K562 (cell line): ENCODE results near the gene CTTNBP2.

Experiments used
- ERF ChIP-seq: fragments of 450-650 bp; formaldehyde crosslinking; IDR thresholded peaks from 2 replicates; pipeline ENCODE4 v1.4.0; 2020; ENCODE audit warnings: mild to moderate bottlenecking, mixed read lengths
- ESRRA ChIP-seq: fragments of 450-650 bp; IDR thresholded peaks from 2 replicates; pipeline ENCODE4 v1.6.1; 2014; ENCODE audit warnings: low read depth, mild to moderate bottlenecking, moderate library complexity, borderline replicate concordance
- HCFC1 ChIP-seq: IDR thresholded peaks from 2 replicates; pipeline ENCODE4 v1.6.1; 2012; ENCODE audit warnings: low read depth, low read length, improper control_type of control experiment
- NFXL1 ChIP-seq: fragments of 450-650 bp; formaldehyde crosslinking; IDR thresholded peaks from 2 replicates; pipeline ENCODE4 v1.4.0; 2021; ENCODE audit warnings: mild to moderate bottlenecking
- RBM39 ChIP-seq: fragments of 200-400 bp; formaldehyde crosslinking; optimal IDR thresholded peaks from 2 replicates; pipeline ENCODE3; 2018; ENCODE audit warnings: low read depth, low read length
- TF ChIP-seq, protein P1 (sequence below): fragments of 450-650 bp; formaldehyde crosslinking; IDR thresholded peaks from 2 replicates; pipeline ENCODE4 v1.4.0; 2022; ENCODE audit warnings: missing genetic modification characterization
- TF ChIP-seq, protein P2 (sequence below): fragments of 450-650 bp; IDR thresholded peaks from 2 replicates; pipeline ENCODE4 v1.6.1; 2016; ENCODE audit warnings: low read depth

DNA sequence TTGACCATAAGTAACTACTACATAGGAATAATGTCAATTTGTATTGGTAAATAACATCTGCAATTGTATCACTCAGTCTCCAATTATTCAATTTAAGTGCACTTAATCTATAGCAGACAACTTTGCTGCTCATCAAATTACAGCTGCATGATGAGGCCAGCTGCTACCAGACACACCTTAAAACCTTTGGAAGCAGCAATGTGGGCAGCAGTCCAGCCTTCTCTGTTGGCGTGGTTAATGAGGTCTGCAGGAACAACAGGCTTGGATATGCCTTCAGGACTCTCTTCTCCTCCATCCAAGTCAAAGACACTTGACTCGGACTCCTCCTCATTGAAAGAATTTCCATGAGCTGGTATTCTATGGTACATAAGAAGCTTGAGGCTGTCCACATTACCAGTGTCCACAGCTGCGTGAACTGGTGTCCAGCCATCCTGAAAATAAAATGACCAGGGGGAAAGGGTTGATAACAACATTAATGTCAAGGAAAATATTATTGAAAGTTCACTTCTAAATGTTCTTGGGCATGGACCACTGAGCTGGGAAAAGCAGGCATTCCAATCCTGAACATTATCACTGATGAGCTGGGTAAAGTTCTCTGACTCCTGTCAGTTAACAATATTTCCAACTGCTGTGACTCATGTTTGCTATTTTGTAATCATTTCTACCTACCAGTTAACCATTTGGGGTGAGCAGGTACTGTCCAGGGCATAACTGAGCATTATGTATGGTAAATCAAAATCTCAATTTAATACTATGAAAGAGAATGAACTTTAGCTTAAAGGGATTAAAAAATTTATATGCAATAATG, 95.7 kb downstream of the CTTNBP2 start:
- TF ChIP-seq, protein P1, sequence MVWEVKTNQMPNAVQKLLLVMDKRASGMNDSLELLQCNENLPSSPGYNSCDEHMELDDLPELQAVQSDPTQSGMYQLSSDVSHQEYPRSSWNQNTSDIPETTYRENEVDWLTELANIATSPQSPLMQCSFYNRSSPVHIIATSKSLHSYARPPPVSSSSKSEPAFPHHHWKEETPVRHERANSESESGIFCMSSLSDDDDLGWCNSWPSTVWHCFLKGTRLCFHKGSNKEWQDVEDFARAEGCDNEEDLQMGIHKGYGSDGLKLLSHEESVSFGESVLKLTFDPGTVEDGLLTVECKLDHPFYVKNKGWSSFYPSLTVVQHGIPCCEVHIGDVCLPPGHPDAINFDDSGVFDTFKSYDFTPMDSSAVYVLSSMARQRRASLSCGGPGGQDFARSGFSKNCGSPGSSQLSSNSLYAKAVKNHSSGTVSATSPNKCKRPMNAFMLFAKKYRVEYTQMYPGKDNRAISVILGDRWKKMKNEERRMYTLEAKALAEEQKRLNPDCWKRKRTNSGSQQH = no peak
- TF ChIP-seq HCFC1 (no peak), RBM39 (no peak), NFXL1 (CRISPR knock-in tag) (no peak), ESRRA (no peak), ERF (CRISPR knock-in tag) (no peak)
- TF ChIP-seq, protein P2, sequence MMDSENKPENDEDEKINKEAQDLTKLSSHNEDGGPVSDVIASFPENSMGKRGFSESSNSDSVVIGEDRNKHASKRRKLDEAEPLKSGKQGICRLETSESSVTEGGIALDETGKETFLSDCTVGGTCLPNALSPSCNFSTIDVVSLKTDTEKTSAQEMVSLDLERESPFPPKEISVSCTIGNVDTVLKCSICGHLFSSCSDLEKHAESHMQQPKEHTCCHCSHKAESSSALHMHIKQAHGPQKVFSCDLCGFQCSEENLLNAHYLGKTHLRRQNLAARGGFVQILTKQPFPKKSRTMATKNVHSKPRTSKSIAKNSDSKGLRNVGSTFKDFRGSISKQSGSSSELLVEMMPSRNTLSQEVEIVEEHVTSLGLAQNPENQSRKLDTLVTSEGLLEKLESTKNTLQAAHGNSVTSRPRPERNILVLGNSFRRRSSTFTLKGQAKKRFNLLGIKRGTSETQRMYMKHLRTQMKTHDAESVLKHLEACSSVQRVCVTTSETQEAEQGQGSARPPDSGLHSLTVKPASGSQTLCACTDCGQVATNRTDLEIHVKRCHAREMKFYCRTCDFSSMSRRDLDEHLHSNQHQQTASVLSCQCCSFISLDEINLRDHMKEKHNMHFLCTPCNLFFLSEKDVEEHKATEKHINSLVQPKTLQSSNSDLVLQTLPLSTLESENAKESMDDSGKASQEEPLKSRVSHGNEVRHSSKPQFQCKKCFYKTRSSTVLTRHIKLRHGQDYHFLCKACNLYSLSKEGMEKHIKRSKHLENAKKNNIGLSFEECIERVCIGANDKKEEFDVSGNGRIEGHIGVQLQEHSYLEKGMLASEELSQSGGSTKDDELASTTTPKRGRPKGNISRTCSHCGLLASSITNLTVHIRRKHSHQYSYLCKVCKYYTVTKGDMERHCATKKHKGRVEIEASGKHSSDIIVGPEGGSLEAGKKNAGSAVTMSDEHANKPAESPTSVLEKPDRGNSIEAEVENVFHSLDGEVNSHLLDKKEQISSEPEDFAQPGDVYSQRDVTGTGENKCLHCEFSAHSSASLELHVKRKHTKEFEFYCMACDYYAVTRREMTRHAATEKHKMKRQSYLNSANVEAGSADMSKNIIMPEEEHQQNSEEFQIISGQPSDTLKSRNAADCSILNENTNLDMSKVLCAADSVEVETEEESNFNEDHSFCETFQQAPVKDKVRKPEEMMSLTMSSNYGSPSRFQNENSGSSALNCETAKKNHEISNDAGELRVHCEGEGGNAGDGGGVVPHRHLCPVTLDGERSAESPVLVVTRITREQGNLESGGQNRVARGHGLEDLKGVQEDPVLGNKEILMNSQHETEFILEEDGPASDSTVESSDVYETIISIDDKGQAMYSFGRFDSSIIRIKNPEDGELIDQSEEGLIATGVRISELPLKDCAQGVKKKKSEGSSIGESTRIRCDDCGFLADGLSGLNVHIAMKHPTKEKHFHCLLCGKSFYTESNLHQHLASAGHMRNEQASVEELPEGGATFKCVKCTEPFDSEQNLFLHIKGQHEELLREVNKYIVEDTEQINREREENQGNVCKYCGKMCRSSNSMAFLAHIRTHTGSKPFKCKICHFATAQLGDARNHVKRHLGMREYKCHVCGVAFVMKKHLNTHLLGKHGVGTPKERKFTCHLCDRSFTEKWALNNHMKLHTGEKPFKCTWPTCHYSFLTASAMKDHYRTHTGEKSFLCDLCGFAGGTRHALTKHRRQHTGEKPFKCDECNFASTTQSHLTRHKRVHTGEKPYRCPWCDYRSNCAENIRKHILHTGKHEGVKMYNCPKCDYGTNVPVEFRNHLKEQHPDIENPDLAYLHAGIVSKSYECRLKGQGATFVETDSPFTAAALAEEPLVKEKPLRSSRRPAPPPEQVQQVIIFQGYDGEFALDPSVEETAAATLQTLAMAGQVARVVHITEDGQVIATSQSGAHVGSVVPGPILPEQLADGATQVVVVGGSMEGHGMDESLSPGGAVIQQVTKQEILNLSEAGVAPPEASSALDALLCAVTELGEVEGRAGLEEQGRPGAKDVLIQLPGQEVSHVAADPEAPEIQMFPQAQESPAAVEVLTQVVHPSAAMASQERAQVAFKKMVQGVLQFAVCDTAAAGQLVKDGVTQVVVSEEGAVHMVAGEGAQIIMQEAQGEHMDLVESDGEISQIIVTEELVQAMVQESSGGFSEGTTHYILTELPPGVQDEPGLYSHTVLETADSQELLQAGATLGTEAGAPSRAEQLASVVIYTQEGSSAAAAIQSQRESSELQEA = no peak
